ENCODE results near the gene PTX3. TPM values are rescaled to one million over a fixed set of nuclear protein-coding genes. Genes with fewer than 3 reads are reported as not detected.

Gene PTX3
- total RNA-seq, 1 experiment from 2014 or later, result 4.3 TPM

DNA sequence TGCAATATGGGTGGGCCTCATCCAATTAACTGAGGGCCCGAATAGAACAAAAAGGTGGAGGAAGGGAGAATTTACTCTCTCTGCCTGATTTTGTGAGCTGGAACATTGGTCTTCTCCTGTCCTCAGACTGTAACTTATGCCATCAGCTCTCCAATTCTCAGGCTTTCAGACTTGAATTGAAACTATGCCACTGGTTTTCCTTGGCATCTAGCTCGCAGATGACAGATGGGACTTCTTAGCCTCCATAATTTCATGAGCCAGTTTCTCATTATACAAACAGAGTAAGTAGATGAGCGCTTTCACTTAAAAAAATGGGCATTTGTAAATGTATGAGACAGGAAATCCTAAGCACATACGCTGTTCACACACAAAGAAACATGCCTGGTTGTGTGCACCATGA, 8.7 kb upstream of the PTX3 start:
- TF ChIP-seq, protein P1, sequence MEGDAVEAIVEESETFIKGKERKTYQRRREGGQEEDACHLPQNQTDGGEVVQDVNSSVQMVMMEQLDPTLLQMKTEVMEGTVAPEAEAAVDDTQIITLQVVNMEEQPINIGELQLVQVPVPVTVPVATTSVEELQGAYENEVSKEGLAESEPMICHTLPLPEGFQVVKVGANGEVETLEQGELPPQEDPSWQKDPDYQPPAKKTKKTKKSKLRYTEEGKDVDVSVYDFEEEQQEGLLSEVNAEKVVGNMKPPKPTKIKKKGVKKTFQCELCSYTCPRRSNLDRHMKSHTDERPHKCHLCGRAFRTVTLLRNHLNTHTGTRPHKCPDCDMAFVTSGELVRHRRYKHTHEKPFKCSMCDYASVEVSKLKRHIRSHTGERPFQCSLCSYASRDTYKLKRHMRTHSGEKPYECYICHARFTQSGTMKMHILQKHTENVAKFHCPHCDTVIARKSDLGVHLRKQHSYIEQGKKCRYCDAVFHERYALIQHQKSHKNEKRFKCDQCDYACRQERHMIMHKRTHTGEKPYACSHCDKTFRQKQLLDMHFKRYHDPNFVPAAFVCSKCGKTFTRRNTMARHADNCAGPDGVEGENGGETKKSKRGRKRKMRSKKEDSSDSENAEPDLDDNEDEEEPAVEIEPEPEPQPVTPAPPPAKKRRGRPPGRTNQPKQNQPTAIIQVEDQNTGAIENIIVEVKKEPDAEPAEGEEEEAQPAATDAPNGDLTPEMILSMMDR (conservative IDR thresholded peaks at IDR 0.05; ENCODE audit: low read depth, low read length), result no peak
- TF ChIP-seq EZH2 (IDR thresholded peaks at IDR 0.05; ENCODE audit: borderline replicate concordance, low read depth, low read length, poor library complexity, severe bottlenecking), result no peak
- peaks cover 16% of the 10 kb centered on the region for H3K4me1 ChIP-seq (ENCODE audit: insufficient read depth, low read length, poor library complexity, severe bottlenecking)
- no TSS peak for BruUV-seq (replicated peaks)
- ChIA-PET CTCF (no interaction called here), POLR2A (ENCODE audit: low non-redundant PET) (no interaction called here)
- H3K36me3 ChIP-seq (ENCODE audit: insufficient read depth, low read length, poor library complexity, severe bottlenecking), result no peaks in the 10 kb centered on the region
- intact Hi-C loops (cut with micrococcal nuclease; ENCODE audit: unreplicated experiment), result no loop called here
- no peak overlapping the region for H3K4me3 ChIP-seq (ENCODE audit: low read depth, low read length, poor library complexity, severe bottlenecking)
- H3K27ac ChIP-seq (ENCODE audit: low read depth, low read length, poor library complexity, severe bottlenecking), result no peak overlapping the region
- no peaks in the 10 kb centered on the region for H3K9me3 ChIP-seq (ENCODE audit: low read depth, low read length, poor library complexity, severe bottlenecking)
- no peak for DNase-seq (ENCODE audit: low spot score)
- H3K27me3 ChIP-seq (replicated peaks; ENCODE audit: insufficient read depth, low read depth, low read length, poor library complexity), result no peaks in the 10 kb centered on the region

DNA sequence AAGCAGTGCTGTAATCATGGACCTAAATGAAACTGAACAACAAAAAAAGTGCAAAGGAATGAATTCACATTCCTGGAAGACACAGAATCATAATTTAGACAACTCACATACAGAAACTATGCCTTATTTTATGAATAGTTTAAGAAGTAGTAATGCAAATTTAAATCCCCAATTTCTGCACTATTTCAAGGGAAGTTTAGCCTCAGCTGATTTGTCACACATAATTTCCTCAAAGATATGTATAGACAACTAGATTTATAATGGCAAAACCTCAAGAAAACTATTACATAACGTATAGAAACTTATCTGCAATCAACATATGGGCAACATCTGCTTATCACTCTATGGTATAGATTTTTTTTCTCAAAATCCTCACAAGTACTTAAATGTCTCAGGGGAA, 7.8 kb upstream of the PTX3 start:
- POLR2A ChIA-PET (ENCODE audit: low non-redundant PET), result no interaction called here
- TF ChIP-seq EZH2 (IDR thresholded peaks at IDR 0.05; ENCODE audit: borderline replicate concordance, low read depth, low read length, poor library complexity, severe bottlenecking), result no peak
- H3K27ac ChIP-seq (ENCODE audit: low read depth, low read length, poor library complexity, severe bottlenecking), result no peak overlapping the region

DNA sequence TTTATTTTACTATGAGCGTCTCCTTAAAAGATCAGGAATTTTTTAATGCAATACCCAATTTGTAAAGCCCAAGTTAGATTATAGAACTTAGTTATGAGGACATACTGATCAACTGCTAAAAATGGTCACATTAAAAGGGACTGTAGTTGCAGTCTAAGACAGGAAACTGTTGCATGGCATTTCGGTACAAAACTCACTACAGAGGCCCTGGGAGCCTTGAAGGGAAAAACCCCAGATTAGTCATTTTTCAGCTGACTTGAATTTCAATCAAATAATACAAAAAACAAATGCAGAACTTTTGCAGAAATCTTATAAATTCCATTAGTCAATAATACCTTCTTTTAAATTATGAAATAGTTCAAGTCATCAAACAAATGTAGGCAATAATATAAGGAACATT, 6.9 kb upstream of the PTX3 start:
- ChIA-PET POLR2A (ENCODE audit: low non-redundant PET) (no interaction called here), CTCF (no interaction called here)
- TF ChIP-seq, protein P1 (conservative IDR thresholded peaks at IDR 0.05; ENCODE audit: low read depth, low read length), result no peak
- TF ChIP-seq EZH2 (IDR thresholded peaks at IDR 0.05; ENCODE audit: borderline replicate concordance, low read depth, low read length, poor library complexity, severe bottlenecking), result no peak
- BruUV-seq (replicated peaks), result no TSS peak
- Histone ChIP-seq H3K27ac (ENCODE audit: low read depth, low read length, poor library complexity, severe bottlenecking) (no peak overlapping the region), H3K27me3 (replicated peaks; ENCODE audit: insufficient read depth, low read depth, low read length, poor library complexity) (no peaks in the 10 kb centered on the region), H3K4me1 (ENCODE audit: insufficient read depth, low read length, poor library complexity, severe bottlenecking) (peaks cover 16% of the 10 kb centered on the region), H3K9me3 (ENCODE audit: low read depth, low read length, poor library complexity, severe bottlenecking) (no peaks in the 10 kb centered on the region), H3K36me3 (ENCODE audit: insufficient read depth, low read length, poor library complexity, severe bottlenecking) (no peaks in the 10 kb centered on the region), H3K4me3 (ENCODE audit: low read depth, low read length, poor library complexity, severe bottlenecking) (no peak overlapping the region)
- intact Hi-C loops (cut with micrococcal nuclease; ENCODE audit: unreplicated experiment), result no loop called here
- DNase-seq (ENCODE audit: low spot score), result no peak

More for the DNA sequence above, 7.8 kb upstream of the PTX3 start:
- H3K9me3 ChIP-seq (ENCODE audit: low read depth, low read length, poor library complexity, severe bottlenecking), result no peaks in the 10 kb centered on the region
- CTCF ChIA-PET, result no interaction called here
- H3K4me3 ChIP-seq (ENCODE audit: low read depth, low read length, poor library complexity, severe bottlenecking), result no peak overlapping the region
- H3K36me3 ChIP-seq (ENCODE audit: insufficient read depth, low read length, poor library complexity, severe bottlenecking), result no peaks in the 10 kb centered on the region
- H3K27me3 ChIP-seq (replicated peaks; ENCODE audit: insufficient read depth, low read depth, low read length, poor library complexity), result no peaks in the 10 kb centered on the region
- no peak for DNase-seq (ENCODE audit: low spot score)
- intact Hi-C loops (cut with micrococcal nuclease; ENCODE audit: unreplicated experiment), result no loop called here
- H3K4me1 ChIP-seq (ENCODE audit: insufficient read depth, low read length, poor library complexity, severe bottlenecking), result peaks cover 16% of the 10 kb centered on the region
- BruUV-seq (replicated peaks), result no TSS peak

DNA sequence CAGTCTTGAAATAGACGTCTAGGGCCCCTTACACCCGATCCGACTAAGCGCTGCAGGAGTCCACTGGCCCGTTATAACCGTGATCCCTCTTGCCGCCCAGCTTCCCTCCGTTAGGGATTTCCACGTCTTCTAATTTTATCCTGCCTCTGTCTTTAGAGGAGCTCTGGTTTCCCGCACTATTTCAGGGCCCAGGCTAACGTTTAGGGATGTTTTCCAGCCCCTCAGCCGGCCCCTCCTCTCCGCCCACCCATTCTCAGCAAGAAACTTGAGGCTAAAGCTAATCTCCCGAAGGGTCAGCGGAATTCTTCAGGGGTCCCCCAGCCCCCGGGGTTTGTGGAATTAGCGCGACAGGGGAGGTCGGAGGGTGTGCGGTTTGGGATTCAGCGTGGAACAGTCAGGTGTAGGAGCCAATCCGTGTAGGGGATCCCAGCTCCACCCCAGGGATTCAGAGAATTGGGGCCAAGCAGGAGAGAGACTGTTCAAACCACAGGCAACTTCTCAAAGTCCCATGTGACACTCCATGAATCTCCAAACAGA, 1.6 kb downstream of the PTX3 start:
- H3K27me3 ChIP-seq (replicated peaks; ENCODE audit: insufficient read depth, low read depth, low read length, poor library complexity), result peaks cover 3% of the 10 kb centered on the region
- H3K27ac ChIP-seq (ENCODE audit: low read depth, low read length, poor library complexity, severe bottlenecking), result no peak overlapping the region
- DNase-seq (ENCODE audit: low spot score), result no peak
- TF ChIP-seq, protein P1 (conservative IDR thresholded peaks at IDR 0.05; ENCODE audit: low read depth, low read length), result no peak
- no peak for TF ChIP-seq EZH2 (IDR thresholded peaks at IDR 0.05; ENCODE audit: borderline replicate concordance, low read depth, low read length, poor library complexity, severe bottlenecking)
- ChIA-PET CTCF (interaction anchor here (1.0 kb wide), 1 partner anchor 234 kb away, joined by 4 read pairs; no protein-coding TSS in a partner anchor), POLR2A (ENCODE audit: low non-redundant PET) (no interaction called here)
- peaks cover 21% of the 10 kb centered on the region for H3K4me1 ChIP-seq (ENCODE audit: insufficient read depth, low read length, poor library complexity, severe bottlenecking)
- no TSS peak for BruUV-seq (replicated peaks)
- H3K36me3 ChIP-seq (ENCODE audit: insufficient read depth, low read length, poor library complexity, severe bottlenecking), result no peaks in the 10 kb centered on the region
- H3K9me3 ChIP-seq (ENCODE audit: low read depth, low read length, poor library complexity, severe bottlenecking), result no peaks in the 10 kb centered on the region
- intact Hi-C loops (cut with micrococcal nuclease; ENCODE audit: unreplicated experiment), result no loop called here
- peak overlapping the region; percentile 61 for H3K4me3 ChIP-seq (ENCODE audit: low read depth, low read length, poor library complexity, severe bottlenecking)

Measured in A673 (cell line).